CD4-positive, alpha-beta T cell (primary cell): Measurements from ENCODE around the gene PRKG1. TPM values are rescaled to one million over a fixed set of nuclear protein-coding genes. Genes with fewer than 3 reads are reported as not detected.

Experiments used
- ATAC-seq: fragments of 200-7000 bp; cut with Tn5 transposase; one replicate; pipeline ENCODE4 v1.10.0; 2022; ENCODE audit warnings: mild to moderate bottlenecking; ENCODE audit not compliant: poor library complexity
- CTCF ChIA-PET: fragments of 350-600 bp; sonication (Branson Sonifier 250); formaldehyde crosslinking; loops from one replicate; lab custom pipeline; 2021; ENCODE audit warnings: antibody characterized with exemption, inconsistent platforms; lab: Charles Lee
- POLR2A ChIA-PET: fragments of 350-600 bp; sonication (Branson Sonifier 250); formaldehyde crosslinking; loops from one replicate; lab custom pipeline; 2021; ENCODE audit warnings: antibody characterized with exemption, inconsistent platforms; lab: Charles Lee
- DNase-seq, 14 experiments: peaks; one replicate each; pipeline ENCODE4 v3.0.0-alpha.2; 2013 to 2020; ENCODE audit warnings: mixed read lengths in 2 of 14
- H3K27ac ChIP-seq, 2 donors: one replicate each; pipeline versions ENCODE4 v1.5.1 to v1.7.0; 2013; ENCODE audit warnings: low read length in 2 of 2, low read depth in 1 of 2, mild to moderate bottlenecking in 1 of 2
- H3K27me3 ChIP-seq, 2 experiments: 1 replicate in 1 of 2; 2 replicates in 1 of 2; pipeline versions ENCODE4 v1.6.1 to v1.7.0; 2013; ENCODE audit warnings: low read length in 2 of 2, control low read depth in 1 of 2, mild to moderate bottlenecking in 1 of 2, moderate library complexity in 1 of 2; ENCODE audit not compliant: insufficient read depth in 2 of 2, control insufficient read depth in 1 of 2
- H3K36me3 ChIP-seq: one replicate; pipeline ENCODE4 v1.6.1; 2013; ENCODE audit warnings: low read length, control low read depth; ENCODE audit not compliant: insufficient read depth
- H3K4me1 ChIP-seq: one replicate; pipeline ENCODE4 v1.6.1; 2013; ENCODE audit warnings: low read length, control low read depth; ENCODE audit not compliant: insufficient read depth
- H3K4me3 ChIP-seq: one replicate; pipeline ENCODE4 v1.5.1; 2013; ENCODE audit warnings: mild to moderate bottlenecking, low read length, moderate library complexity
- H3K9me3 ChIP-seq, 2 experiments: 1 replicate in 1 of 2; 2 replicates in 1 of 2; pipeline versions ENCODE4 v1.6.1 to v1.7.0; 2013; ENCODE audit warnings: low read length in 2 of 2, mild to moderate bottlenecking in 2 of 2, control low read depth in 1 of 2, moderate library complexity in 1 of 2; ENCODE audit not compliant: control insufficient read depth in 1 of 2, insufficient read depth in 1 of 2
- H3K27ac Mint-ChIP-seq: one replicate; pipeline ENCODE4 v1.8.0; 2020; ENCODE audit warnings: mixed read lengths
- H3K27me3 Mint-ChIP-seq: one replicate; pipeline ENCODE4 v1.8.0; 2021; ENCODE audit warnings: mixed read lengths
- H3K36me3 Mint-ChIP-seq: one replicate; pipeline ENCODE4 v1.8.0; 2021; ENCODE audit warnings: low read depth, mixed read lengths
- H3K4me1 Mint-ChIP-seq: one replicate; pipeline ENCODE4 v1.8.0; 2021; ENCODE audit warnings: low read depth, mixed read lengths
- H3K4me3 Mint-ChIP-seq: one replicate; pipeline ENCODE4 v1.8.0; 2020; ENCODE audit warnings: mild to moderate bottlenecking, mixed read lengths
- H3K9me3 Mint-ChIP-seq: one replicate; pipeline ENCODE4 v1.8.0; 2020; ENCODE audit warnings: mixed read lengths
- CTCF ChIP-seq: fragments of 200-600 bp; IDR thresholded peaks from one replicate; pipeline ENCODE4 v1.8.0; 2022; ENCODE audit warnings: antibody characterized with exemption, mild to moderate bottlenecking
- intact Hi-C, 2 experiments: fragments of 100-400 bp; cut with DNase I in 1 of 2; cut with micrococcal nuclease in 1 of 2; formaldehyde crosslinking; loops; one replicate each; pipeline versions ENCODE4 v1.15.1 to v1.9.0; 2023 to 2025; cut with DNase I, micrococcal nuclease
- total RNA-seq, 174 experiments: library from RNA in 2 of 174; stranded (reverse) in 2 of 174; gene quantifications; one replicate each; pipeline ENCODE4 v1.2.3 and lab custom pipeline; 2021 to 2026

The PRKG1 gene
- total RNA-seq, 2 experiments from 2014 or later, result 0.31 TPM; not detected in 1

- Mint-ChIP-seq H3K27me3 (peaks cover 69% of the 10 kb centered on the region), H3K27ac (no peak overlapping the region), H3K36me3 (no peaks in the 10 kb centered on the region), H3K9me3 (no peaks in the 10 kb centered on the region), H3K4me3 (no peak overlapping the region), H3K4me1 (peaks cover 7% of the 10 kb centered on the region)
- no peak overlapping the region for H3K4me3 ChIP-seq
- H3K27ac ChIP-seq, result no peak overlapping the region
- intact Hi-C loops, result no loop called here
- H3K9me3 ChIP-seq, result peaks cover 0 to 6% of the 10 kb centered on the region in 2 experiments
- POLR2A ChIA-PET, result no interaction called here
- peaks cover 16 to 17% of the 10 kb centered on the region in 2 experiments for H3K27me3 ChIP-seq
- DNase-seq (no peak), ATAC-seq (no peak)
- no peaks in the 10 kb centered on the region for H3K36me3 ChIP-seq
- TF ChIP-seq CTCF, result no peak
- peaks cover 6% of the 10 kb centered on the region for H3K4me1 ChIP-seq
- CTCF ChIA-PET, result no interaction called here
Measured at GRCh38 chr10:51079331-51079730, 5.0 kb downstream of the PRKG1 start.

GRCh38 chr10:51079766-51080165, 5.5 kb downstream of the PRKG1 start:
- peaks cover 0 to 1% of the 10 kb centered on the region in 2 experiments for H3K9me3 ChIP-seq
- H3K4me1 ChIP-seq, result peaks cover 2% of the 10 kb centered on the region
- intact Hi-C loops, result no loop called here
- no peaks in the 10 kb centered on the region for H3K36me3 Mint-ChIP-seq
- no peaks in the 10 kb centered on the region for H3K36me3 ChIP-seq
- no peak for TF ChIP-seq CTCF
- peaks cover 12 to 14% of the 10 kb centered on the region in 2 experiments for H3K27me3 ChIP-seq
- POLR2A ChIA-PET, result no interaction called here
- CTCF ChIA-PET, result no interaction called here
- no peaks in the 10 kb centered on the region for H3K9me3 Mint-ChIP-seq
- no peak overlapping the region for H3K27ac ChIP-seq
- DNase-seq (no peak), ATAC-seq (no peak)
- H3K27me3 Mint-ChIP-seq, result peaks cover 64% of the 10 kb centered on the region
- H3K27ac Mint-ChIP-seq, result no peak overlapping the region
- H3K4me3 Mint-ChIP-seq, result no peak overlapping the region
- H3K4me3 ChIP-seq, result no peak overlapping the region
- peaks cover 6% of the 10 kb centered on the region for H3K4me1 Mint-ChIP-seq

- ChIA-PET CTCF (no interaction called here), POLR2A (no interaction called here)
- Mint-ChIP-seq H3K4me1 (no peaks in the 10 kb centered on the region), H3K4me3 (no peak overlapping the region), H3K9me3 (no peaks in the 10 kb centered on the region), H3K27me3 (peaks cover 57% of the 10 kb centered on the region), H3K27ac (no peak overlapping the region), H3K36me3 (no peaks in the 10 kb centered on the region)
- Histone ChIP-seq H3K27me3 (peaks cover 7% of the 10 kb centered on the region in 2 experiments), H3K9me3 (no peaks in the 10 kb centered on the region), H3K4me1 (no peaks in the 10 kb centered on the region), H3K27ac (no peak overlapping the region), H3K4me3 (no peak overlapping the region), H3K36me3 (no peaks in the 10 kb centered on the region)
- TF ChIP-seq CTCF, result no peak
- intact Hi-C loops, result no loop called here
- DNase-seq (no peak), ATAC-seq (no peak)
Measured at GRCh38 chr10:51080311-51081006, 6.2 kb downstream of the PRKG1 start.
